ENCODE data around the gene BOC. TPM values are rescaled to one million over a fixed set of nuclear protein-coding genes. Genes with fewer than 3 reads are reported as not detected.

The BOC gene
- total and polyA plus RNA-seq, 4 donors, result 2.9 to 21.9 (median 6.4) TPM

GRCh38 chr3:113231391-113231790, 20.0 kb downstream of the BOC start:
- Histone ChIP-seq H3K9ac (ENCODE audit: insufficient read depth in 1 of 2, low read length in 2 of 2) (no peak overlapping the region), H3K27ac (ENCODE audit: low read depth in 1 of 2, low read length in 1 of 2) (no peak overlapping the region), H3K27me3 (ENCODE audit: control insufficient read depth in 3 of 3, insufficient read depth in 3 of 3, low read length in 2 of 3) (no peaks in the 10 kb centered on the region), H3K4me3 (no peak overlapping the region), H3K36me3 (ENCODE audit: control insufficient read depth in 4 of 4, insufficient read depth in 4 of 4, low read length in 4 of 4) (peaks cover 0 to 7% (median 3%) of the 10 kb centered on the region in 4 donors), H3K9me3 (ENCODE audit: control insufficient read depth in 4 of 4, insufficient read depth in 3 of 4, low read length in 3 of 4) (no peaks in the 10 kb centered on the region), H3K4me1 (ENCODE audit: control insufficient read depth in 5 of 5, insufficient read depth in 5 of 5, low read length in 5 of 5) (peaks cover 0 to 40% (median 11%) of the 10 kb centered on the region in 5 donors)
- TF ChIP-seq CTCF (IDR thresholded peaks at IDR 0.05; ENCODE audit: control extremely low read depth, extremely low read depth), result no peak
- WGBS, 2 donors, result 88 to 89% methylated on average over 1 of the region's 1 CpG
- no peak for ATAC-seq (ENCODE audit: insufficient read depth, low FRiP score)
- DNase-seq, result no peak

- peak; percentile 45 for ATAC-seq (ENCODE audit: insufficient read depth, low FRiP score)
- H3K9ac ChIP-seq (ENCODE audit: insufficient read depth in 1 of 2, low read length in 2 of 2), result no peak overlapping the region
Measured at GRCh38 chr3:113231827-113232253, 20.5 kb downstream of the BOC start.

GRCh38 chr3:113232342-113232741, 21.0 kb downstream of the BOC start:
- H3K9ac ChIP-seq (ENCODE audit: insufficient read depth in 1 of 2, low read length in 2 of 2), result no peak overlapping the region
- DNase-seq, result peak; percentile 46 to 72 (median 49)
- peaks cover 0 to 7% (median 3%) of the 10 kb centered on the region in 4 donors for H3K36me3 ChIP-seq (ENCODE audit: control insufficient read depth in 4 of 4, insufficient read depth in 4 of 4, low read length in 4 of 4)
- no peak overlapping the region for H3K4me3 ChIP-seq
- no peak overlapping the region for H3K27ac ChIP-seq (ENCODE audit: low read depth in 1 of 2, low read length in 1 of 2)
- no peaks in the 10 kb centered on the region for H3K9me3 ChIP-seq (ENCODE audit: control insufficient read depth in 4 of 4, insufficient read depth in 3 of 4, low read length in 3 of 4)
- peaks cover 0 to 40% (median 11%) of the 10 kb centered on the region in 5 donors for H3K4me1 ChIP-seq (ENCODE audit: control insufficient read depth in 5 of 5, insufficient read depth in 5 of 5, low read length in 5 of 5)
- no peak for TF ChIP-seq CTCF (IDR thresholded peaks at IDR 0.05; ENCODE audit: control extremely low read depth, extremely low read depth)
- ATAC-seq (ENCODE audit: insufficient read depth, low FRiP score), result no peak
- no peaks in the 10 kb centered on the region for H3K27me3 ChIP-seq (ENCODE audit: control insufficient read depth in 3 of 3, insufficient read depth in 3 of 3, low read length in 2 of 3)
- 74 to 91% methylated on average over 2 of the region's 2 CpGs for WGBS, 2 donors

More at GRCh38 chr3:113231827-113232253, 20.5 kb downstream of the BOC start:
- Histone ChIP-seq H3K27me3 (ENCODE audit: control insufficient read depth in 3 of 3, insufficient read depth in 3 of 3, low read length in 2 of 3) (no peaks in the 10 kb centered on the region), H3K4me3 (no peak overlapping the region), H3K4me1 (ENCODE audit: control insufficient read depth in 5 of 5, insufficient read depth in 5 of 5, low read length in 5 of 5) (peaks cover 0 to 40% (median 11%) of the 10 kb centered on the region in 5 donors), H3K9me3 (ENCODE audit: control insufficient read depth in 4 of 4, insufficient read depth in 3 of 4, low read length in 3 of 4) (no peaks in the 10 kb centered on the region), H3K27ac (ENCODE audit: low read depth in 1 of 2, low read length in 1 of 2) (no peak overlapping the region), H3K36me3 (ENCODE audit: control insufficient read depth in 4 of 4, insufficient read depth in 4 of 4, low read length in 4 of 4) (peaks cover 0 to 7% (median 3%) of the 10 kb centered on the region in 4 donors)
- no peak for TF ChIP-seq CTCF (IDR thresholded peaks at IDR 0.05; ENCODE audit: control extremely low read depth, extremely low read depth)
- peak; percentile 70 to 81 (median 78) for DNase-seq
- 26 to 41% methylated on average over 1 of the region's 1 CpG for WGBS, 2 donors

GRCh38 chr3:113233497-113233896, 22.1 kb downstream of the BOC start:
- DNase-seq (no peak), ATAC-seq (ENCODE audit: insufficient read depth, low FRiP score) (no peak)
- no peaks in the 10 kb centered on the region for H3K9me3 ChIP-seq (ENCODE audit: control insufficient read depth in 4 of 4, insufficient read depth in 3 of 4, low read length in 3 of 4)
- peaks cover 0 to 31% (median 9%) of the 10 kb centered on the region in 5 donors for H3K4me1 ChIP-seq (ENCODE audit: control insufficient read depth in 5 of 5, insufficient read depth in 5 of 5, low read length in 5 of 5)
- H3K27ac ChIP-seq (ENCODE audit: low read depth in 1 of 2, low read length in 1 of 2), result no peak overlapping the region
- WGBS, 2 donors, result 92 to 95% methylated on average over 9 of the region's 9 CpGs
- H3K36me3 ChIP-seq (ENCODE audit: control insufficient read depth in 4 of 4, insufficient read depth in 4 of 4, low read length in 4 of 4), result peaks cover 0 to 6% (median 2%) of the 10 kb centered on the region in 4 donors
- H3K4me3 ChIP-seq, result no peak overlapping the region
- no peaks in the 10 kb centered on the region for H3K27me3 ChIP-seq (ENCODE audit: control insufficient read depth in 3 of 3, insufficient read depth in 3 of 3, low read length in 2 of 3)
- H3K9ac ChIP-seq (ENCODE audit: insufficient read depth in 1 of 2, low read length in 2 of 2), result no peak overlapping the region
- TF ChIP-seq CTCF (IDR thresholded peaks at IDR 0.05; ENCODE audit: control extremely low read depth, extremely low read depth), result no peak

All from lung (tissue), 12 donors.